Measurements from ENCODE around the gene PDGFRB.

DNA sequence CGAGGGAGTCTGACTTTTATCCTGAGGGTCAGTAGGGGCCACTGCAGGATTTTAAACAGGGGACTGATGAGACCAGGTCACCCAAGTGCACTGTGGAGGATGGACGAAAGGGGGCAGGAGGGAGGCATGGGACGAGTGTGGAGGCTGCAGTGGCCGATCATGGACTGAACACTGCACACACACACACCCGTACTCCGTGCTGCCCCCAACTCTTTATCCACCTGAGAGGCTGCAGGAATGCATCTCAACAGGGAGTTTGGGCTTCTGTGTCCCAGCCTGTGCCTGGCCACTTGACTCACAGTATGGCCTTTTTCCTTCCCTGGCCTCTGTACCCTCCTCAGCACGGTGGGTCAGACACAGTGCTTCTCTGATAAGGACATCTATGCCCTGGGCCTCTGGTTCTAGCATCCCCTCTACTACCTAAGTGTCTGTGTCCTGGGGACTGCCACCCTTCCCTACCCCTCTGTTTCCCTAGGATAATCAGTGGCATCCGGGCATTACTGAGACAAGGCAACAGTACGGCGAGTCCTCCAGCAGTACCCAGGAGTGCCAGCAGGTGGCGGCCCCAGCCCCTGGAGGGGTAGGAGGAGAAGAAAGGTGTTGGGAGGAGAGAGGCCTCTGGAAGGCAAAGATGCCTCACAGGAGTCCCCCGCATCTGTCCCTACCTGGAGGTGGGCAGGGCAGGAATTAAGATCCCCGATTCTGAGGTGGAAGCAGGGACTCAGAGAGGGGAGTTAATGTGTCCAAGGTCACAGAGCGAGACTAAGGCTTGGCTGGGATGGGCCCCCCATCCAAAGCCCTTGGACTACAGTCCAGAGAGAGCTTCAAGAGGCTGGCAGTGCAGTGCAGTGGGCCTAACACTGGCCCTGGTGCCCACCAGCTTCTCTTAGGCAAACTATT lies 5.8 kb upstream of the PDGFRB start:
- TF ChIP-seq, protein P1, sequence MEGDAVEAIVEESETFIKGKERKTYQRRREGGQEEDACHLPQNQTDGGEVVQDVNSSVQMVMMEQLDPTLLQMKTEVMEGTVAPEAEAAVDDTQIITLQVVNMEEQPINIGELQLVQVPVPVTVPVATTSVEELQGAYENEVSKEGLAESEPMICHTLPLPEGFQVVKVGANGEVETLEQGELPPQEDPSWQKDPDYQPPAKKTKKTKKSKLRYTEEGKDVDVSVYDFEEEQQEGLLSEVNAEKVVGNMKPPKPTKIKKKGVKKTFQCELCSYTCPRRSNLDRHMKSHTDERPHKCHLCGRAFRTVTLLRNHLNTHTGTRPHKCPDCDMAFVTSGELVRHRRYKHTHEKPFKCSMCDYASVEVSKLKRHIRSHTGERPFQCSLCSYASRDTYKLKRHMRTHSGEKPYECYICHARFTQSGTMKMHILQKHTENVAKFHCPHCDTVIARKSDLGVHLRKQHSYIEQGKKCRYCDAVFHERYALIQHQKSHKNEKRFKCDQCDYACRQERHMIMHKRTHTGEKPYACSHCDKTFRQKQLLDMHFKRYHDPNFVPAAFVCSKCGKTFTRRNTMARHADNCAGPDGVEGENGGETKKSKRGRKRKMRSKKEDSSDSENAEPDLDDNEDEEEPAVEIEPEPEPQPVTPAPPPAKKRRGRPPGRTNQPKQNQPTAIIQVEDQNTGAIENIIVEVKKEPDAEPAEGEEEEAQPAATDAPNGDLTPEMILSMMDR (IDR thresholded peaks at IDR 0.05 in 2 of 3, conservative IDR thresholded peaks at IDR 0.05 in 1 of 3; ENCODE audit: insufficient read depth in 2 of 3, low read depth in 1 of 3, low read length in 3 of 3): peak; percentile 86 to 98 (median 95)
- TF ChIP-seq, protein P2, sequence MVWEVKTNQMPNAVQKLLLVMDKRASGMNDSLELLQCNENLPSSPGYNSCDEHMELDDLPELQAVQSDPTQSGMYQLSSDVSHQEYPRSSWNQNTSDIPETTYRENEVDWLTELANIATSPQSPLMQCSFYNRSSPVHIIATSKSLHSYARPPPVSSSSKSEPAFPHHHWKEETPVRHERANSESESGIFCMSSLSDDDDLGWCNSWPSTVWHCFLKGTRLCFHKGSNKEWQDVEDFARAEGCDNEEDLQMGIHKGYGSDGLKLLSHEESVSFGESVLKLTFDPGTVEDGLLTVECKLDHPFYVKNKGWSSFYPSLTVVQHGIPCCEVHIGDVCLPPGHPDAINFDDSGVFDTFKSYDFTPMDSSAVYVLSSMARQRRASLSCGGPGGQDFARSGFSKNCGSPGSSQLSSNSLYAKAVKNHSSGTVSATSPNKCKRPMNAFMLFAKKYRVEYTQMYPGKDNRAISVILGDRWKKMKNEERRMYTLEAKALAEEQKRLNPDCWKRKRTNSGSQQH (CRISPR knock-in tag; IDR thresholded peaks at IDR 0.05): no peak
- TF ChIP-seq CBFA2T3 (IDR thresholded peaks at IDR 0.05): no peak
- 0 out of 4 replicates have a peak, but pooled peaks of 1 of the 2 experiments have one; percentile 19 for TF ChIP-seq FOXA3 (CRISPR knock-in tag; conservative IDR thresholded peaks at IDR 0.05 in 1 of 2, IDR thresholded peaks at IDR 0.05 in 1 of 2)
- TF ChIP-seq, protein P3, sequence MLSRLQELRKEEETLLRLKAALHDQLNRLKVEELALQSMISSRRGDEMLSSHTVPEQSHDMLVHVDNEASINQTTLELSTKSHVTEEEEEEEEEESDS (CRISPR knock-in tag; IDR thresholded peaks at IDR 0.05): no peak
- TF ChIP-seq KLF10 (CRISPR knock-in tag; IDR thresholded peaks at IDR 0.05): no peak
- TF ChIP-seq KDM1A (IDR thresholded peaks at IDR 0.05): no peak
- no peak for TF ChIP-seq GTF2F1 (IDR thresholded peaks at IDR 0.05; ENCODE audit: low read depth, low read length)
- TF ChIP-seq, protein P4, sequence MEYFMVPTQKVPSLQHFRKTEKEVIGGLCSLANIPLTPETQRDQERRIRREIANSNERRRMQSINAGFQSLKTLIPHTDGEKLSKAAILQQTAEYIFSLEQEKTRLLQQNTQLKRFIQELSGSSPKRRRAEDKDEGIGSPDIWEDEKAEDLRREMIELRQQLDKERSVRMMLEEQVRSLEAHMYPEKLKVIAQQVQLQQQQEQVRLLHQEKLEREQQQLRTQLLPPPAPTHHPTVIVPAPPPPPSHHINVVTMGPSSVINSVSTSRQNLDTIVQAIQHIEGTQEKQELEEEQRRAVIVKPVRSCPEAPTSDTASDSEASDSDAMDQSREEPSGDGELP (CRISPR knock-in tag; IDR thresholded peaks at IDR 0.05; ENCODE audit: borderline replicate concordance): peak; percentile 52; the same call in 1 of the 2 replicates
- peak; percentile 60; the same call in 1 of the 2 replicates for TF ChIP-seq CREM (IDR thresholded peaks at IDR 0.05; ENCODE audit: low read depth)
